ENCODE measurements around the gene SRP54.

SRP54 gene

DNA sequence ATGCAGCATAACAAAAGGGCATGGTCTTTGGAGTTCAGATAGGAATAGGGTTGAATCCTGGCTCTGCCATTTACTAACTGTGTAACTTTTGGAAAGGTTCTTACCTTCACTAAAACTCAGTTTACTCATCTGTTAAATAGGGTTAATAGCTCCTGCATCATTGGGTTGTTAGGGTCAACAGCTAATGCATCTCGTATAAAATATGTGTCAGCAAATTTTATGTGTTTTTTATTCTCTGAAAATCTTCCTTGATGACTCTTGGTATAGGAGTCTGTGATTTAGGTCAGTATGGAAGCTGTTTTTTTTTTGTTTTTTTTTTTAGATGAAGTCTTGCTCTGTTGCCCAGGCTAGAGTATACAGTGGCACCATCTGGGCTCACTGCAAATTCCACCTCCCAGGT is 36.1 kb upstream of the SRP54 start:
- no peaks in the 10 kb centered on the region for H3K36me3 ChIP-seq (ENCODE audit: control insufficient read depth, low read length)
- H3K9me2 ChIP-seq (replicated peaks; ENCODE audit: control insufficient read depth, low read length): no peaks in the 10 kb centered on the region
- H3K4me3 ChIP-seq (ENCODE audit: low read length): no peak overlapping the region
- no peaks in the 10 kb centered on the region for H4K20me1 ChIP-seq (ENCODE audit: control insufficient read depth, insufficient read depth, low read depth, low read length)
- H3K4me2 ChIP-seq (ENCODE audit: low read length): no peak overlapping the region
- H3F3A ChIP-seq (ENCODE audit: control insufficient read depth, insufficient read depth): peaks cover 4% of the 10 kb centered on the region; the same call in 1 of the 2 replicates
- no peaks in the 10 kb centered on the region for H3K4me1 ChIP-seq (ENCODE audit: control insufficient read depth, low read length)
- TF ChIP-seq CTCF (IDR thresholded peaks at IDR 0.05; ENCODE audit: low read depth, low read length, poor library complexity, severe bottlenecking) (no peak), EZH2phosphoT487 (IDR thresholded peaks at IDR 0.05; ENCODE audit: borderline replicate concordance, low read length) (no peak)
- no peaks in the 10 kb centered on the region for H3K79me2 ChIP-seq (ENCODE audit: control insufficient read depth, low read length)
- no peak overlapping the region for H3K27ac ChIP-seq (ENCODE audit: low read depth, low read length)
- H3K9me3 ChIP-seq (ENCODE audit: control insufficient read depth, insufficient read depth, low read length): no peaks in the 10 kb centered on the region
- H3K27me3 ChIP-seq (ENCODE audit: control insufficient read depth, low read length): no peaks in the 10 kb centered on the region

DNA sequence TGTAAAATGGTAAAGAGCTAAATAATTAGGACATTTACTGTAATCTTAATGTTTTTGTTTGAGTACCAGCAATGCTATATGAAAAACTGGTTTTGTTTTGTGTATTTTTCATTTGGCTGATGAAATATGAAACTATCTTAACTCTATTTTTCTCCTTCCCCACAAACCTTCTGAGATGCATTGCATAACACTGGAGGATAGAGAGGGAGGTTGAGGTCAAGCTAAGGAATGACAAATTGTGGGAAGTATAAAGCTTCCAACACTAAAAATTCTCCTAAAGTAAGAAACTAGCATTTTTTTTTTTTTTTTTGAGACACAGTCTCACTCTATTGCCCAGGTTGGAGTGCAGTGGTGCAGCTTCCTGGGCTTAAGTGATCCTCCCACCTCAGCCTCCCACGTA is 31.5 kb upstream of the SRP54 start:
- no peaks in the 10 kb centered on the region for H3K27me3 ChIP-seq (ENCODE audit: control insufficient read depth, low read length)
- no peak overlapping the region for H3K27ac ChIP-seq (ENCODE audit: low read depth, low read length)
- peaks cover 3% of the 10 kb centered on the region; the same call in 1 of the 2 replicates for H3K36me3 ChIP-seq (ENCODE audit: control insufficient read depth, low read length)
- H3K4me1 ChIP-seq (ENCODE audit: control insufficient read depth, low read length): no peaks in the 10 kb centered on the region
- no peak overlapping the region for H3K4me3 ChIP-seq (ENCODE audit: low read length)
- H4K20me1 ChIP-seq (ENCODE audit: control insufficient read depth, insufficient read depth, low read depth, low read length): no peaks in the 10 kb centered on the region
- H3K9me3 ChIP-seq (ENCODE audit: control insufficient read depth, insufficient read depth, low read length): no peaks in the 10 kb centered on the region
- no peaks in the 10 kb centered on the region for H3K9me2 ChIP-seq (replicated peaks; ENCODE audit: control insufficient read depth, low read length)
- H3K4me2 ChIP-seq (ENCODE audit: low read length): no peak overlapping the region
- peaks cover under 1% of the 10 kb centered on the region; the same call in 1 of the 2 replicates for H3F3A ChIP-seq (ENCODE audit: control insufficient read depth, insufficient read depth)
- H3K79me2 ChIP-seq (ENCODE audit: control insufficient read depth, low read length): no peaks in the 10 kb centered on the region
- TF ChIP-seq EZH2phosphoT487 (IDR thresholded peaks at IDR 0.05; ENCODE audit: borderline replicate concordance, low read length) (no peak), CTCF (IDR thresholded peaks at IDR 0.05; ENCODE audit: low read depth, low read length, poor library complexity, severe bottlenecking) (no peak)

DNA sequence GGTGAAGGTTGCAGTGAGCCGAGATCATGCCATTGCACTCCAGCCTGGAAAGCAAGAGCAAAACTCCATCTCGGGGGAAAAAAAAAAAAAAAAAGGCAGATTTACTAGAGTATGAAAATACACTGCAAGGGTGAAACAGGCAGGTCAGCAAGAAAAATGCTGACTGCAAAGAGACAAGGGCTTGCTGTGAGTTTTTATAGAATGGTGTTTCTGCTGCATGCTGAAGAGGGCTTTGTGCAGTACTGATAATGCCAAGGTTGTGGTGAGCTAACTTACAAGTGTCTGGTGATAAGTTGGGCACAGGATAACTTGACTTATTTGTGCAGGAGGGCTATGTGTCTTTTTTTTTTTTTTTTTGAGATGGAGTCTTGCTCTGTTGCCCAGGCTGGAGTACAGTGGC is 25.9 kb upstream of the SRP54 start:
- Histone ChIP-seq H3K9me2 (replicated peaks; ENCODE audit: control insufficient read depth, low read length) (no peaks in the 10 kb centered on the region), H3K79me2 (ENCODE audit: control insufficient read depth, low read length) (no peaks in the 10 kb centered on the region), H3K9me3 (ENCODE audit: control insufficient read depth, insufficient read depth, low read length) (no peaks in the 10 kb centered on the region), H3K4me3 (ENCODE audit: low read length) (no peak overlapping the region), H3K4me1 (ENCODE audit: control insufficient read depth, low read length) (no peaks in the 10 kb centered on the region), H4K20me1 (ENCODE audit: control insufficient read depth, insufficient read depth, low read depth, low read length) (no peaks in the 10 kb centered on the region), H3K4me2 (ENCODE audit: low read length) (no peak overlapping the region), H3K27ac (ENCODE audit: low read depth, low read length) (no peak overlapping the region), H3K27me3 (ENCODE audit: control insufficient read depth, low read length) (no peaks in the 10 kb centered on the region), H3F3A (ENCODE audit: control insufficient read depth, insufficient read depth) (no peaks in the 10 kb centered on the region), H3K36me3 (ENCODE audit: control insufficient read depth, low read length) (peaks cover 8% of the 10 kb centered on the region)
- TF ChIP-seq EZH2phosphoT487 (IDR thresholded peaks at IDR 0.05; ENCODE audit: borderline replicate concordance, low read length) (no peak), CTCF (IDR thresholded peaks at IDR 0.05; ENCODE audit: low read depth, low read length, poor library complexity, severe bottlenecking) (no peak)
